GM21367 (cell line): ENCODE data around the gene TFPI2.

ENCODE experiments used
- ATAC-seq: cut with Tn5 transposase; IDR thresholded peaks from one replicate; pipeline ENCODE4 v1.9.1; 2021; ENCODE audit not compliant: unreplicated experiment

Gene TFPI2

DNA sequence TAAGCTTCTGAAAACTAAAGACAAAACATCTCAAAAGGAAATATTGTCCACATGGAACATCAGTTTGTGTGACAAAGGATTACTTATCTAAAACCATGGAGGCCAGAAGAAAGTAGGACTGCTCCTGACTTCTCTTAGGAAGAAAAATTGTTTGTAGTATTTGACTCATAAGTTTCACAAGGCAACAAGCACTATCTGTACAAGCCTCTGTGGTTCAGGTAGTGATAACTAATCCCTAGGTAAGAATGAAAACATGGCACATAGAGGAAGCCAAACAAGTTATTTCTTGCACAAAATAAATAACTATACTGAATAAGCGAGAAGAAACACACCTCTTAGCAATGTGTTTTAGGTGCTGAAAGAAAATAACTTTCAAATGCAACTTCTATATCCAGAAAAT is 30.3 kb downstream of the TFPI2 start:
- ATAC-seq: no peak

DNA sequence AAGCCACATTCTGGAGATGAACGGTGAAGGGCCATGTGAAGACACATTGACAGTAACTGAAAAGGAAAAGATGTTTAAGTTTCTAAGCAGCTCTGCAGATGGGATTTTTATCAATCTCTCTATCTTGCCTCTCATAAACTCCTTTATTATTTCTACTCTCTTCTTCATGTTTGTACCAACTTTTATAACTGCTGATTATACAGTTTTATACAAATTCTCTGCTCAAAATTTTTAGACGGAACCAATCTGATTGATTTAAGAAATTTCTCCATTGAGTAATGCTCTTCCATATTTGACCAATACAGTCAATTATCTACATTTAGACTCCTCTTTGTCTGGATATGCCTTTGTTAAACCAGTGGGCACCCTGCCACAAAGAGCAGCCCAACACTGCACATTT is 31.7 kb downstream of the TFPI2 start:
- no peak for ATAC-seq

DNA sequence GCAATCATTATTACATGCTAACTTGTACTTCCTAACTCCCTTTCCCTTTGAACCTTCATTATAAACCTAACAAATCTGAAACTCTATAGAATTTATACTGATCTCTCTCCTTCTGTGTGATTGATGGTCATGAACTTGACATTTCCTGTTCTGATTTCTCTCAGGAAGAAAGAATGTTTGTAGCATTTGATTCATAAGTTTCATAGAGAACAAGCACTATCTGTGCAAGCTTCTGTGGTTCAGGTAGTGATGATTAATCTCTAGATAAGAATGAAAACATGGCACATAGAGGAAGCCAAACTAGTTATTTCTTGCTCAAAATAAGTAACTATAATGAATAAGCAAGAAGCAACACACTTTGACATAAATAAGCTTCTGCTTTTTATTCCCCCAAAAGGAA is 34.2 kb downstream of the TFPI2 start:
- ATAC-seq: no peak

DNA sequence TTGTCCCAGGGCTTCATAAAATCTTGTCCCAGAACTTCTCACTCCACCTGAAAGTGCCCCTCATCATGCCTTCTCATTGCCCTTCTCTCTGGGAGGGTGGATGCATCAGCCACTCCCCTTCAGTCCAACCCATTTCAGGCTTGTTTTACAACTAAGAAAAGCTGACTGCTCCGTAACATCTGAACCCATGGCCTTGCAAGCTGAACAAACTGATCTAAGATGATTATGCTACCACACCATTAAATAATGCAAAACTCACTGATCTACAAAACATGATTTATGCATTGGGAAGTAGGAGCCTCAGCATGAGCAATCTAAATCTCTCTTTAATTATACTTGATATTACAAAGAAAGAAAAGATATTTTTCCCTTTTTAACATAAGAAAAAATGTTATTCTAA is 34.8 kb downstream of the TFPI2 start:
- ATAC-seq: no peak

DNA sequence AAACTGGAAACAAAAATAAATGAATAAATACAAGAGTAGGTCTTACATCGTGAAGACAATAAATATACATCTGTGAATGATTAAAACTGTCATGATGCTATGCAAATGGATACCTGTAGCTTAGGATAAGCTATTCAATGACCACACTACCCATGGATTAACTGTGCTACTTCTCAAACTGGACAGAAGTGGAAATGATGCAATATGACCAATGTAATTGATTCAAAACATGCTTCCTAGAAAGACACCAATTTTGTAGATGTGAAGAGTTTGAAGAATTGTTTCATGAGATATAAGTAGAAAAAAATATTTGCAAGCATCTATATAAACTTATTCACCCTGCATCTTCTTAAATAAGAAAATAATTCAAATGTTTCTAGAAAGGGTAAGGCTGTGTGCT is 36.1 kb downstream of the TFPI2 start:
- no peak for ATAC-seq

DNA sequence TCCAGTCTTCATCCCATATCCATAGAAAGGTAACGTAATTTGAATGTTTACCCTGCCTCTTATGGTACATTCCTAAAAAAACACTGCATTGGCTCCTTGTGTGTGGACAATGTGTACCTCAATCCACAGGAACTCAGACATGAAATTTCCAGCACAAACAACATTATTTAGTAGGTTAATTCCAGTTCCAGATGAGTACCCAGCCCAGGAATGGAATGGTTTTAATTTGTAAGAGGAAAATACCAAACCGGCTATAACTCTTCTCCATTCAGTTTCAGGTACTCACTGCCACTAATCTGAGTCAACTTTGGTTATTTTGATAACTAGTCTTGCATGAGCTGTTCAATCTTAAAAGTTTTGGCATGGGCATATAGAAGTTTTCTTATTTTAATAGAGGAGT is 39.0 kb downstream of the TFPI2 start:
- no peak for ATAC-seq

DNA sequence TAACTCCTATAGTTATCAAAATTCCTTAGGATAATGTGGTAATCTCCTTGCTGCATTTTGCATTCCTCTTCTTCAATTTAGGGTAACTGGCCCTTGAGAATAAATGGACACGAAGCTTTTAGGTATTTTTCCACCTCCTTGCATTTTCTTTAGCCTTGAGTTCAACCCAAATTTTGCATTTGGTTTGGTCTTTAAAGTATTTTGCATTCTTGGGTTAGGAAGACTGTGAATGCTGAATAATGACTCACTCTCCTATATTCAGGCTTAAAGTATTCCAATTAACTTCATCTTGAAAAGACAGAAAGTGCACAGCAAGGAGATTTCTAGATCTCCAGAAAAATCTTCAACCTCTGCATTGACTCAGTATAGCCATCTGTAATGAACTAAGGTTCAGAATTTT is 47.3 kb downstream of the TFPI2 start:
- no peak for ATAC-seq

DNA sequence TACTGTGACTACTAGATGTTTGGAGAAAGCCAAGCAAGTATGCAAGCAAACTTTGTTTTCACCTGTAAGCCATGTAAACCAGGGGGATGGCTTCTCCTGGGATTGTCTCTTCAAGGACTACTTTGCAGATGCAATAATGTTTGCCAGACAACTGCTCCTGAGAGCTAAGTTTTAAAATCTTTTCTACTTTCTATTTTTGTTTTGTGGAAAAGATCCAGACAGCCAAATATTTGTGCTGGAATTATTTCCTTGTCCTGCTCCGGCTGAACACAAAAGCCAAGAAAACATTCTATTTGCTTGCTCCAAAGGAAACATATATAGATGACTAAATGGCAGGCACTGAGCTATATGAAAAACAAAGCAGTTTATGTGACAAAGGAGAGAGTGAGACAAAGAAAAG is 51.6 kb downstream of the TFPI2 start:
- ATAC-seq: no peak

DNA sequence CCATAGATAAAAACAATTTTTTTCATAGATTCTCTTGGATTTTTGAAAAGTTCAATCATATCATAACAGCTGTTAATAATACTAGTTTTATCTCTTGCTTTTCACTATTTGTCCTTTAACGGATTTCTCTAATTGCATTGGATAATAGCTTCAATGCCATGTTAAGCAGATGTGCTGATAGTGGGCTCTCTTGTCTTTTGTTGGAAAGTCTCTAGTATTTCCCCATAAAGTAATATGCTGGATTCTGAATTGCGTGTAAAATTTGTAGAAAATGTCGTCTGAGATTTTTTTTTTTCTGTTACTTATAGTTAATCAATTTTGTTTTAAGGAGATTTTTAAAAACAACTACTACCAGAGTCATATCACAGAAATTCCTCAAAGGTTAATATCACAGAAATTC is 53.3 kb downstream of the TFPI2 start:
- no peak for ATAC-seq

DNA sequence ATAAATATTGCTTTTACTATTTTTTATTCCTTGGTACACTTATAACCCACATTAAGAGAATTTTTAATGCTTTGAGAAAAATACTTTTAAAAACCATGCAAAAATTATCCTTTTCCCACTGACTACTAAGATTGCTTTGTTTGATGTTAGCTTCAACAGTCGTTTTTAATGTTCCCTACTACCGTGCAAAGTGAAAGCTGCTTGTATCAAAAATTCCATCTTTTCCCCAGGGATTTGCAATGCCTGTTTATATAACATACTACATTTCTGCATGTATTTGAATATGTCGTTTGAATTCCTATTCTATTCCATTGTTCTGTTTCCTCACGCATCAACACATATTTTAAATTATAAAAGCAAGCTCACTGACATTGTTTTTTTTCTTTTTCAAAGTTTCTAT is 54.4 kb downstream of the TFPI2 start:
- no peak for ATAC-seq

DNA sequence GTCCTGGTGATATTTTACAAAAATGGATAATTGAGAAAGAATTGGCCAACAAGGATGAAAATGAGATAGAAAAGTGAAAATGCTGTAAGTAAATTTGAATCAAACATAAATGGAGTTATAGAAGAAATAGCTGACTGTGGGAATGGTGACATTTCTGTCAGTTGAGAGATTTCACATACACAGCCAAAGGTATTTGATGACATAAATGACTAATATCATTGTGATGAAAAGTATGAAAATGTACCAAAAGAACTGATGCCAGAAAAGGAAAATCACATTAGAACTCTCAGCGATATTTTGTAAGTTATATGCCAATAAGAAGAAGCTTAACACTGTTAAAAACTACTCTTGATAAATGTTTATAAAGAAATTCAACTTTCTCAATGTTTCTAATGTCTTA is 54.9 kb downstream of the TFPI2 start:
- ATAC-seq: no peak
